DOHH2 (cell line): ENCODE data around the gene FCHSD2.

Experiments used
- CTCF ChIP-seq: fragments of 200-600 bp; sonication (generic); IDR thresholded peaks from one replicate; pipeline ENCODE4 v1.5.1; 2014; ENCODE audit warnings: antibody characterized with exemption, mild to moderate bottlenecking, low read depth, low read length; ENCODE audit not compliant: poor library complexity, severe bottlenecking
- EZH2phosphoT487 ChIP-seq: fragments of 200-600 bp; sonication (generic); IDR thresholded peaks from 2 replicates; pipeline ENCODE4 v1.6.1; 2017; ENCODE audit warnings: borderline replicate concordance, mild to moderate bottlenecking, antibody characterized with exemption, low read length, moderate library complexity, mixed read lengths

GRCh38 chr11:72844356-72844755 lies 297.8 kb downstream of the FCHSD2 start:
- TF ChIP-seq CTCF (no peak), EZH2phosphoT487 (no peak)
